Panc1 (cell line): ENCODE results near the gene PHRF1.

Experiments
- POLR2AphosphoS5 ChIP-seq: IDR thresholded peaks from 2 replicates; pipeline ENCODE4 v1.6.1; 2012; ENCODE audit warnings: mild to moderate bottlenecking, low read depth, low read length, moderate library complexity
- TCF7L2 ChIP-seq: IDR thresholded peaks from 2 replicates; pipeline ENCODE4 v1.6.1; 2011; ENCODE audit warnings: mild to moderate bottlenecking, low read depth, low read length, inconsistent platforms
- TF ChIP-seq, protein P1 (sequence below): fragments of 450-650 bp; IDR thresholded peaks from 2 replicates; pipeline ENCODE4 v1.5.1; 2017; ENCODE audit warnings: mild to moderate bottlenecking
- TF ChIP-seq, protein P2 (sequence below), 2 experiments: IDR thresholded peaks; 2 replicates each; pipeline ENCODE4 v1.6.1; 2011 to 2012; ENCODE audit warnings: low read depth in 2 of 2, control low read depth in 1 of 2, low read length in 1 of 2, mild to moderate bottlenecking in 1 of 2, moderate library complexity in 1 of 2; ENCODE audit not compliant: insufficient read depth in 1 of 2

DNA sequence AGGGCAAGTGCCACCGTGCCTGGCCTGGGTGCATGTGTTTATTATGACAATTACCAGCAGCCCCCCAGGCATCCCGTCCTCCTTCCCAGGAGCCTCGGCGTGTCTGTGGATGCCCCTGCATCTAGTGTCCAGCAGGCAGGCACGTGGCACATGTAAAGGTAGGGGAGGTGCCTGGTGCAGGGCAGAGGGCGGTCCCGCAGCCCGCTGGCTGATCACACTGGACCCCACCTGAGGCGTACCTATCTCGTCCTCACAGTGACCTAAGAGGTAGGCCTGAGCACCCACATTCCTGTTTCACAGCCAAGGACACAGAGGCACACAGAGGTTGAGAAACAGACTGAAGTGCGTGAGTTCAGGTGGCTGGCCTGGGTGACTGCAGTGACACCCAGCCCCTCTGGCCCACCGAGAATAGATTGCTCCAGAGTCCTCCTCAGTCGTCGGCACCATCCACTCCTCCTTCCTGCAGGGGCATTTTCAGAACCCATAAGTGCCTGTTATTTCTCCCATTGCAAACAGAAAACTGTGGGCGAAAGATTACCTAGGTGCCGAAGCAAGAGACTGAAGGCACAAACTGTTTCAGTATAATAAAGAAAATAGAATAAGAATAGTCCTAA lies 3.0 kb upstream of the PHRF1 start:
- TF ChIP-seq, protein P1, sequence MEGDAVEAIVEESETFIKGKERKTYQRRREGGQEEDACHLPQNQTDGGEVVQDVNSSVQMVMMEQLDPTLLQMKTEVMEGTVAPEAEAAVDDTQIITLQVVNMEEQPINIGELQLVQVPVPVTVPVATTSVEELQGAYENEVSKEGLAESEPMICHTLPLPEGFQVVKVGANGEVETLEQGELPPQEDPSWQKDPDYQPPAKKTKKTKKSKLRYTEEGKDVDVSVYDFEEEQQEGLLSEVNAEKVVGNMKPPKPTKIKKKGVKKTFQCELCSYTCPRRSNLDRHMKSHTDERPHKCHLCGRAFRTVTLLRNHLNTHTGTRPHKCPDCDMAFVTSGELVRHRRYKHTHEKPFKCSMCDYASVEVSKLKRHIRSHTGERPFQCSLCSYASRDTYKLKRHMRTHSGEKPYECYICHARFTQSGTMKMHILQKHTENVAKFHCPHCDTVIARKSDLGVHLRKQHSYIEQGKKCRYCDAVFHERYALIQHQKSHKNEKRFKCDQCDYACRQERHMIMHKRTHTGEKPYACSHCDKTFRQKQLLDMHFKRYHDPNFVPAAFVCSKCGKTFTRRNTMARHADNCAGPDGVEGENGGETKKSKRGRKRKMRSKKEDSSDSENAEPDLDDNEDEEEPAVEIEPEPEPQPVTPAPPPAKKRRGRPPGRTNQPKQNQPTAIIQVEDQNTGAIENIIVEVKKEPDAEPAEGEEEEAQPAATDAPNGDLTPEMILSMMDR: no peak
- TF ChIP-seq POLR2AphosphoS5 (no peak), TCF7L2 (no peak)
- TF ChIP-seq, protein P2, sequence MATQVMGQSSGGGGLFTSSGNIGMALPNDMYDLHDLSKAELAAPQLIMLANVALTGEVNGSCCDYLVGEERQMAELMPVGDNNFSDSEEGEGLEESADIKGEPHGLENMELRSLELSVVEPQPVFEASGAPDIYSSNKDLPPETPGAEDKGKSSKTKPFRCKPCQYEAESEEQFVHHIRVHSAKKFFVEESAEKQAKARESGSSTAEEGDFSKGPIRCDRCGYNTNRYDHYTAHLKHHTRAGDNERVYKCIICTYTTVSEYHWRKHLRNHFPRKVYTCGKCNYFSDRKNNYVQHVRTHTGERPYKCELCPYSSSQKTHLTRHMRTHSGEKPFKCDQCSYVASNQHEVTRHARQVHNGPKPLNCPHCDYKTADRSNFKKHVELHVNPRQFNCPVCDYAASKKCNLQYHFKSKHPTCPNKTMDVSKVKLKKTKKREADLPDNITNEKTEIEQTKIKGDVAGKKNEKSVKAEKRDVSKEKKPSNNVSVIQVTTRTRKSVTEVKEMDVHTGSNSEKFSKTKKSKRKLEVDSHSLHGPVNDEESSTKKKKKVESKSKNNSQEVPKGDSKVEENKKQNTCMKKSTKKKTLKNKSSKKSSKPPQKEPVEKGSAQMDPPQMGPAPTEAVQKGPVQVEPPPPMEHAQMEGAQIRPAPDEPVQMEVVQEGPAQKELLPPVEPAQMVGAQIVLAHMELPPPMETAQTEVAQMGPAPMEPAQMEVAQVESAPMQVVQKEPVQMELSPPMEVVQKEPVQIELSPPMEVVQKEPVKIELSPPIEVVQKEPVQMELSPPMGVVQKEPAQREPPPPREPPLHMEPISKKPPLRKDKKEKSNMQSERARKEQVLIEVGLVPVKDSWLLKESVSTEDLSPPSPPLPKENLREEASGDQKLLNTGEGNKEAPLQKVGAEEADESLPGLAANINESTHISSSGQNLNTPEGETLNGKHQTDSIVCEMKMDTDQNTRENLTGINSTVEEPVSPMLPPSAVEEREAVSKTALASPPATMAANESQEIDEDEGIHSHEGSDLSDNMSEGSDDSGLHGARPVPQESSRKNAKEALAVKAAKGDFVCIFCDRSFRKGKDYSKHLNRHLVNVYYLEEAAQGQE (IDR thresholded peaks at IDR 0.05; ENCODE audit: insufficient read depth in 1 of 2, low read depth in 2 of 2, low read length in 1 of 2): no peak
